Stomach (tissue), 4 donors: ENCODE measurements around the gene SLAMF7.

ENCODE experiments used
- CTCF ChIP-seq, 7 experiments: fragments of 450-650 bp in 4 of 7; fragments of 200-600 bp in 3 of 7; sonication (generic) in 3 of 7; IDR thresholded peaks; one replicate each; pipeline ENCODE4 v1.5.1; 2016 to 2019; ENCODE audit warnings: antibody characterized with exemption in 7 of 7, control low read depth in 2 of 7, mild to moderate bottlenecking in 1 of 7
- POLR2A ChIP-seq, 4 donors: fragments of 450-650 bp; IDR thresholded peaks; one replicate each; pipeline ENCODE4 v1.6.1; 2016; ENCODE audit warnings: antibody characterized with exemption in 4 of 4, control low read depth in 2 of 4, mild to moderate bottlenecking in 1 of 4, moderate library complexity in 1 of 4
- POLR2AphosphoS5 ChIP-seq, 3 donors: sonication (generic); formaldehyde crosslinking; IDR thresholded peaks; one replicate each; pipeline ENCODE4 v1.6.1; 2016; ENCODE audit warnings: antibody characterized with exemption in 3 of 3

- TF ChIP-seq CTCF (IDR thresholded peaks at IDR 0.05): no peak
- no peak for TF ChIP-seq POLR2A (IDR thresholded peaks at IDR 0.05)
- no peak for TF ChIP-seq POLR2AphosphoS5 (IDR thresholded peaks at IDR 0.05)
Observed at GRCh38 chr1:160743266-160743665, 4.2 kb downstream of the SLAMF7 start.
